ENCODE data around the gene ALOX12B. TPM values are rescaled to one million over a fixed set of nuclear protein-coding genes. Genes with fewer than 3 reads are reported as not detected.

The ALOX12B gene
- total and polyA plus RNA-seq, 2 of the 8 experiments (the other 6 are each of a cell fraction or from before 2014, with no cell fraction given): 0.86 TPM; not detected in 1

GRCh38 chr17:8122924-8123694 is 35.6 kb upstream of the ALOX12B start (continued):
- TF ChIP-seq, protein P1, sequence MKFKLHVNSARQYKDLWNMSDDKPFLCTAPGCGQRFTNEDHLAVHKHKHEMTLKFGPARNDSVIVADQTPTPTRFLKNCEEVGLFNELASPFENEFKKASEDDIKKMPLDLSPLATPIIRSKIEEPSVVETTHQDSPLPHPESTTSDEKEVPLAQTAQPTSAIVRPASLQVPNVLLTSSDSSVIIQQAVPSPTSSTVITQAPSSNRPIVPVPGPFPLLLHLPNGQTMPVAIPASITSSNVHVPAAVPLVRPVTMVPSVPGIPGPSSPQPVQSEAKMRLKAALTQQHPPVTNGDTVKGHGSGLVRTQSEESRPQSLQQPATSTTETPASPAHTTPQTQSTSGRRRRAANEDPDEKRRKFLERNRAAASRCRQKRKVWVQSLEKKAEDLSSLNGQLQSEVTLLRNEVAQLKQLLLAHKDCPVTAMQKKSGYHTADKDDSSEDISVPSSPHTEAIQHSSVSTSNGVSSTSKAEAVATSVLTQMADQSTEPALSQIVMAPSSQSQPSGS (IDR thresholded peaks at IDR 0.05; ENCODE audit: low read length): no peak
- TF ChIP-seq RXRA (IDR thresholded peaks at IDR 0.05; ENCODE audit: insufficient read depth, low read depth, low read length) (no peak), TEAD4 (IDR thresholded peaks at IDR 0.05; ENCODE audit: low read depth, low read length) (no peak), TAF7 (optimal IDR thresholded peaks at IDR 0.05; ENCODE audit: borderline replicate concordance, low read depth, low read length) (no peak), POU5F1 (IDR thresholded peaks at IDR 0.05; ENCODE audit: low read depth, low read length) (no peak), SRF (IDR thresholded peaks at IDR 0.05; ENCODE audit: low read depth, low read length) (no peak), CHD1 (IDR thresholded peaks at IDR 0.05; ENCODE audit: low read depth, low read length) (no peak), SIN3A (conservative IDR thresholded peaks at IDR 0.05 in 1 of 2, IDR thresholded peaks at IDR 0.05 in 1 of 2; ENCODE audit: low read depth in 1 of 2, low read length in 2 of 2) (no peak), RBBP5 (IDR thresholded peaks at IDR 0.05; ENCODE audit: borderline replicate concordance, low read depth, low read length) (peak; percentile 58; the same call in 1 of the 2 replicates), TAF1 (IDR thresholded peaks at IDR 0.05; ENCODE audit: low read depth, low read length) (no peak), POLR2A (IDR thresholded peaks at IDR 0.05; ENCODE audit: control extremely low read depth in 1 of 2, low read depth in 2 of 2, low read length in 2 of 2) (no peak), JUND (IDR thresholded peaks at IDR 0.05; ENCODE audit: low read length) (no peak), HDAC6 (IDR thresholded peaks at IDR 0.05; ENCODE audit: low read depth, low read length) (no peak), TCF12 (IDR thresholded peaks at IDR 0.05; ENCODE audit: low read depth, low read length) (no peak), KDM4A (IDR thresholded peaks at IDR 0.05; ENCODE audit: low read depth, low read length, severe bottlenecking) (peak; percentile 31), BCL11A (IDR thresholded peaks at IDR 0.05; ENCODE audit: low read depth in 2 of 2, low read length in 2 of 2) (no peak), CEBPB (IDR thresholded peaks at IDR 0.05; ENCODE audit: low read depth, low read length) (no peak)
- TF ChIP-seq, protein P2, sequence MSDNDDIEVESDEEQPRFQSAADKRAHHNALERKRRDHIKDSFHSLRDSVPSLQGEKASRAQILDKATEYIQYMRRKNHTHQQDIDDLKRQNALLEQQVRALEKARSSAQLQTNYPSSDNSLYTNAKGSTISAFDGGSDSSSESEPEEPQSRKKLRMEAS (IDR thresholded peaks at IDR 0.05): peak; percentile 65
